ENCODE results near the gene FRRS1. TPM values are rescaled to one million over a fixed set of nuclear protein-coding genes. Genes with fewer than 3 reads are reported as not detected.

The FRRS1 gene
- total and polyA plus RNA-seq, 2 of the 4 experiments (the other 2 are of a cell fraction) = 3.8 to 23.5 TPM

DNA sequence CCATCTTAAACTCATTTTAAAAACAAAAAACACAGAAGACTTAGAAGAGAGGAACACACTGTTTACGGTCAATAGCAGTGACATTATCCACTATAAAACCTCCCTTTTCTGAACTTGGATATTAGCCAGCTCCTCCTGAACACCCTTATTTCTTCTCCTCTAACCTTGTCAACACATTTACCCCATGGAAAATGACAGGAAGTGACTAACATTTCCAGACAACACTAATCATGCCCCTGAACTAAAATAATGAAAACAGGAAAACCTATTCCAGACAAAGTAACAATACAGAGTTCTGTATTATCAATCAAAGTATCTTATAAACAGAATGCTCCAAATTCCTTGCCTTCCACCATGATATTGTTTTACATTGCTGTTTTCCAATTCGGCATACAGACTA is 75.3 kb downstream of the FRRS1 start:
- intact Hi-C loops (cut with micrococcal nuclease) = no loop called here
- POLR2A ChIA-PET (ENCODE audit: unreplicated experiment) = no interaction called here
- in situ Hi-C loops (cut with MboI; ENCODE audit: low sequenced_read_pairs) = loop anchor here (5.0 kb wide), 1 partner anchor 514 kb away; no protein-coding TSS in a partner anchor

More for the DNA sequence above, 75.3 kb downstream of the FRRS1 start:
- Histone ChIP-seq H3K56ac (ENCODE audit: extremely low read depth, insufficient read depth, low read length) (0 out of 2 replicates have a peak overlapping the region, but pooled peaks have one; percentile 3), H3K36me3 (ENCODE audit: control insufficient read depth, insufficient read depth, low read length) (no peaks in the 10 kb centered on the region), H4K91ac (ENCODE audit: insufficient read depth, low read depth, low read length) (no peak overlapping the region), H2AFZ (replicated peaks; ENCODE audit: low read length, poor library complexity) (no peak overlapping the region), H4K8ac (ENCODE audit: low read depth in 2 of 2, low read length in 2 of 2) (no peak overlapping the region), H3K18ac (ENCODE audit: low read depth, low read length) (no peak overlapping the region), H3K23ac (ENCODE audit: low read depth, low read length) (no peak overlapping the region; the same call in 1 of the 2 replicates), H3K27ac (ENCODE audit: insufficient read depth, low read length) (no peak overlapping the region), H3K27me3 (ENCODE audit: control insufficient read depth, insufficient read depth, low read length) (no peaks in the 10 kb centered on the region), H3K9ac (ENCODE audit: low read depth, low read length) (no peak overlapping the region), H3K79me1 (ENCODE audit: low read depth in 1 of 2, low read length in 2 of 2) (no peaks in the 10 kb centered on the region), H2BK15ac (ENCODE audit: low read depth, low read length) (no peak overlapping the region), H2BK120ac (ENCODE audit: low read depth, low read length) (no peak overlapping the region), H2BK5ac (ENCODE audit: low read depth, low read length, poor library complexity, severe bottlenecking) (no peak overlapping the region), H2AK5ac (ENCODE audit: low read depth, low read length) (no peak overlapping the region), H3K4ac (ENCODE audit: low read depth, low read length) (no peak overlapping the region), H2BK20ac (ENCODE audit: low read depth, low read length) (no peak overlapping the region), H4K5ac (ENCODE audit: low read depth, low read length) (no peak overlapping the region), H3K4me1 (ENCODE audit: control insufficient read depth, insufficient read depth, low read length) (no peaks in the 10 kb centered on the region), H3K4me2 (ENCODE audit: low read depth, low read length) (no peak overlapping the region), H3K9me3 (ENCODE audit: control insufficient read depth, insufficient read depth, low read length) (no peaks in the 10 kb centered on the region), H3K4me3 (ENCODE audit: insufficient read depth, low read depth, low read length) (no peak overlapping the region), H4K20me1 (ENCODE audit: insufficient read depth, low read length) (no peaks in the 10 kb centered on the region), H3K14ac (replicated peaks; ENCODE audit: low read depth, low read length) (no peak overlapping the region), H2AK9ac (replicated peaks; ENCODE audit: low read depth, low read length, poor library complexity) (no peak overlapping the region), H3K9me1 (ENCODE audit: insufficient read depth, low read length) (no peaks in the 10 kb centered on the region)
- ATAC-seq (ENCODE audit: low read depth) (no peak), DNase-seq (no peak)
- CTCF ChIA-PET = no interaction called here
- no TSS peak for BruUV-seq (replicated peaks)
- dilution Hi-C loops (cut with HindIII; ENCODE audit: low sequenced_read_pairs, unreplicated experiment) = no loop called here
- no CpG with 5 or more reads among the region's 2 CpGs for WGBS, 2 experiments (ENCODE audit: extremely low coverage in 2 of 2, insufficient read length in 1 of 2)
- TF ChIP-seq NFE2L2 (IDR thresholded peaks at IDR 0.05; ENCODE audit: low read depth, low read length) = no peak

All from IMR-90 (cell line).